Left lung (tissue), 10 donors: Measurements from ENCODE around the gene COL15A1. TPM values are rescaled to one million over a fixed set of nuclear protein-coding genes. Genes with fewer than 3 reads are reported as not detected.

Experiments used
- ATAC-seq: fragments of 200-7000 bp; cut with Tn5 transposase; one replicate; pipeline ENCODE4 v1.9.1; 2020; ENCODE audit warnings: moderate library complexity
- DNase-seq, 4 donors: peaks; one replicate each; pipeline ENCODE4 v3.0.0-alpha.2; 2013 to 2020
- H3K27ac ChIP-seq, 2 donors: fragments of 200-600 bp; sonication (generic) in 1 of 2; one replicate each; pipeline versions ENCODE4 v1.5.0 to v1.8.0; 2020 to 2021
- H3K27me3 ChIP-seq, 2 donors: fragments of 200-600 bp; sonication (generic) in 1 of 2; one replicate each; pipeline versions ENCODE4 v1.5.0 to v1.8.0; 2020 to 2021
- H3K36me3 ChIP-seq, 2 donors: fragments of 200-600 bp; sonication (generic) in 1 of 2; one replicate each; pipeline versions ENCODE4 v1.5.0 to v1.8.0; 2020 to 2021
- H3K4me1 ChIP-seq, 2 donors: fragments of 200-600 bp; one replicate each; pipeline ENCODE4 v1.8.0; 2021
- H3K4me3 ChIP-seq, 2 donors: fragments of 200-600 bp; sonication (generic) in 1 of 2; one replicate each; pipeline versions ENCODE4 v1.5.0 to v1.8.0; 2020 to 2021; ENCODE audit warnings: mild to moderate bottlenecking in 1 of 2
- H3K9me3 ChIP-seq, 2 donors: fragments of 200-600 bp; sonication (generic) in 1 of 2; one replicate each; pipeline versions ENCODE4 v1.5.0 to v1.8.0; 2020 to 2021
- intact Hi-C, 2 donors: fragments of 100-400 bp; cut with DNase I; formaldehyde crosslinking; loops; one replicate each; pipeline versions ENCODE4 v1.11.2 to v1.14.2; 2022
- polyA plus RNA-seq, 6 donors: library from polyadenylated mRNA; unstranded; fragments of 120-200 nt; gene quantifications; one replicate each; pipeline ENCODE4 v1.2.1, GENCODE V29; 2013; ENCODE audit not compliant: insufficient read length in 6 of 6
- total RNA-seq, 2 donors: library from RNA; stranded (reverse); fragmentation: NEBNext Ultra II Directional; extraction: Animal tissue kit (Norgen Biotek cat#: 25700); gene quantifications; one replicate each; pipeline ENCODE4 v1.2.1, GENCODE V29; 2021
- TF ChIP-seq, protein P1 (sequence below), 2 donors: fragments of 200-600 bp; sonication (generic) in 1 of 2; IDR thresholded peaks; one replicate each; pipeline versions ENCODE4 v1.5.0 to v1.8.0; 2021; ENCODE audit warnings: antibody characterized with exemption in 2 of 2
- donor health status: DM: no; HTN: yes; CAD: no.
- donor health status: DM: no; HTN: no; CAD: no.

COL15A1 gene
- total and polyA plus RNA-seq, 8 donors = 2.4 to 58.4 (median 7.4) TPM

DNA sequence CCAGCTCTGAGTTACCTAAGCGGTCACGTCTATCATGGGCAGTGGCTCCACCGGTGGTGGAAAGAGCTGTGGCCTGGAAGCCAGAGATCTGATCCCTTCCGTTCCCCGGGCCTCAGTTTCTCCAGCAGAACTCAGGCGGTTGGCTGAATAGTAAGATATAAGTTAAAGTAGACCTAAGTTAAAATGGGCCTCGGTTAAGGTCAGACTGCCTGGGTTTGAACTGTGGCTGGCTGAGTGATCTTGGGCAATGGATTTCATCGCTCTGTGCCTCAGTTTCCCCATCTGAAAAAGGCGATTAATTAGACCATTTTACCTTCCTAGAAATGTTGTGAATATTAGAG lies 997 bp downstream of the COL15A1 start:
- H3K36me3 ChIP-seq = no peaks in the 10 kb centered on the region
- no peak overlapping the region for H3K27ac ChIP-seq
- ATAC-seq (no peak), DNase-seq (no peak)
- TF ChIP-seq, protein P1, sequence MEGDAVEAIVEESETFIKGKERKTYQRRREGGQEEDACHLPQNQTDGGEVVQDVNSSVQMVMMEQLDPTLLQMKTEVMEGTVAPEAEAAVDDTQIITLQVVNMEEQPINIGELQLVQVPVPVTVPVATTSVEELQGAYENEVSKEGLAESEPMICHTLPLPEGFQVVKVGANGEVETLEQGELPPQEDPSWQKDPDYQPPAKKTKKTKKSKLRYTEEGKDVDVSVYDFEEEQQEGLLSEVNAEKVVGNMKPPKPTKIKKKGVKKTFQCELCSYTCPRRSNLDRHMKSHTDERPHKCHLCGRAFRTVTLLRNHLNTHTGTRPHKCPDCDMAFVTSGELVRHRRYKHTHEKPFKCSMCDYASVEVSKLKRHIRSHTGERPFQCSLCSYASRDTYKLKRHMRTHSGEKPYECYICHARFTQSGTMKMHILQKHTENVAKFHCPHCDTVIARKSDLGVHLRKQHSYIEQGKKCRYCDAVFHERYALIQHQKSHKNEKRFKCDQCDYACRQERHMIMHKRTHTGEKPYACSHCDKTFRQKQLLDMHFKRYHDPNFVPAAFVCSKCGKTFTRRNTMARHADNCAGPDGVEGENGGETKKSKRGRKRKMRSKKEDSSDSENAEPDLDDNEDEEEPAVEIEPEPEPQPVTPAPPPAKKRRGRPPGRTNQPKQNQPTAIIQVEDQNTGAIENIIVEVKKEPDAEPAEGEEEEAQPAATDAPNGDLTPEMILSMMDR (IDR thresholded peaks at IDR 0.05) = no peak
- H3K4me1 ChIP-seq = peaks cover 2 to 18% of the 10 kb centered on the region in 2 donors
- H3K27me3 ChIP-seq = peaks cover 26 to 58% of the 10 kb centered on the region in 2 donors
- no peaks in the 10 kb centered on the region for H3K9me3 ChIP-seq
- intact Hi-C loops = no loop called here
- H3K4me3 ChIP-seq = peak overlapping the region; percentile 34 to 40

DNA sequence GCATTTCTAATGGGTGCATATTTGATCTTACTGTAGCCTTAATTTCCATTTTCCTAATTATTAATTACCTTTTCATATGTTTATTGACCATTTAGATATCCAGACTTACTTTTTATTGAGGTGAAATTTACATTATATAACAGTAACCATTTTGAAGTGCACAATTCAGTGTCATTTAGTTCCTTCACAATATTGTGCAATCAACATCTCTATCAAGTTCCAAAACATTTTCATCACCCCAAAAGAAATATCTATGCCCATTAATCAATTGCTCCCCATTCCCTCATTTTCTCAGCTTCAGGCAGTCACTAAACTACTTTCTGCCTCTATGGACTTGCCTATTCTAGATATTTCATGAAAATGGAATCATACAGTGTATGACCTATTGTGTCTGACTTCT lies 5.9 kb downstream of the COL15A1 start:
- DNase-seq = no peak
- Histone ChIP-seq H3K36me3 (no peaks in the 10 kb centered on the region), H3K9me3 (no peaks in the 10 kb centered on the region), H3K4me1 (peaks cover 0 to 5% of the 10 kb centered on the region in 2 donors), H3K27ac (no peak overlapping the region), H3K4me3 (no peak overlapping the region), H3K27me3 (peaks cover 17 to 22% of the 10 kb centered on the region in 2 donors)
- TF ChIP-seq, protein P1 (IDR thresholded peaks at IDR 0.05) = no peak
- ATAC-seq = no peak
- intact Hi-C loops = no loop called here

DNA sequence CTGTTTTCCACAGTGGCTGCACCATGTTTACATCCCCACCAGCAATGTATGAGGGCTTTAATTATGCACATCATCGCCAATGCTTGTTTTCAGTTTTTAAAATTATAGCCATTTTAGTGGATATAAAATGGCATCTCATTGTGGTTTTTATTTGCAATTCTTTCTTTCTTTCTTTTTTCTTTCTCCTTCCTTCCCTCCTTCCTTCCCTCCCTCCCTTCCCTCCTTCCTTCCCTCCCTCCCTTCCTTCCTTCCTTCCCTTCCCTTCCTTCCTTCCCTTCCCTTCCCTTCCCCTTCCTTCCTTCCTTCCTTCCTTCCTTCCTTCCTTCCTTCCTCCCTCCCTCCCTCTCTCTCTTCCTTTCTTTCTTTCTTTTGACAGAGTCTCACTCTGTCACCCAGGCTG lies 6.6 kb downstream of the COL15A1 start:
- intact Hi-C loops = no loop called here
- TF ChIP-seq, protein P1 (IDR thresholded peaks at IDR 0.05) = no peak
- no peaks in the 10 kb centered on the region for H3K4me1 ChIP-seq
- no peaks in the 10 kb centered on the region for H3K36me3 ChIP-seq
- peaks cover 10 to 15% of the 10 kb centered on the region in 2 donors for H3K27me3 ChIP-seq
- no peak overlapping the region for H3K4me3 ChIP-seq
- DNase-seq (no peak), ATAC-seq (no peak)
- no peak overlapping the region for H3K27ac ChIP-seq
- no peaks in the 10 kb centered on the region for H3K9me3 ChIP-seq

DNA sequence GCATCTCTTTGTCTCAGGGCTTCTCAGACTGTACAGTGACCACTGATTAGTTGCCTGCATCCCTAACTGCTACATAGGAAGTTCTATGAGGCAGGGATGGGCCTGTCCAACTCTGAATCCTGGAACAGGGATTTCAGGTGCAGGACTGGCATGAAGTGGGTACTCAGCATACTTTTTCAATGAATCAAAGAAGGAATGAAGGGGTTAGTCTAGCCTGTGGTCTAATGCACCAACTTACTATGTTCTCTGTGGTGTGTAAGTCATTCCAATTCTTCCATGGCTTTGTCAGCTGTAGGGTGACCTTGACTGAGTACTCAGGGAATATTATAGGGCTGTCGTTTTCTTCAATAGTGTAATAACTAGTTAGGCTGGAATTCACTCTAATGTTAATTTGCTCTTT lies 8.3 kb downstream of the COL15A1 start:
- H3K4me3 ChIP-seq = no peak overlapping the region
- intact Hi-C loops = no loop called here
- no peak overlapping the region for H3K27ac ChIP-seq
- no peaks in the 10 kb centered on the region for H3K36me3 ChIP-seq
- H3K27me3 ChIP-seq = no peaks in the 10 kb centered on the region
- no peak for DNase-seq
- ATAC-seq = peak; percentile 73
- H3K4me1 ChIP-seq = no peaks in the 10 kb centered on the region
- TF ChIP-seq, protein P1 (IDR thresholded peaks at IDR 0.05) = no peak
- no peaks in the 10 kb centered on the region for H3K9me3 ChIP-seq

DNA sequence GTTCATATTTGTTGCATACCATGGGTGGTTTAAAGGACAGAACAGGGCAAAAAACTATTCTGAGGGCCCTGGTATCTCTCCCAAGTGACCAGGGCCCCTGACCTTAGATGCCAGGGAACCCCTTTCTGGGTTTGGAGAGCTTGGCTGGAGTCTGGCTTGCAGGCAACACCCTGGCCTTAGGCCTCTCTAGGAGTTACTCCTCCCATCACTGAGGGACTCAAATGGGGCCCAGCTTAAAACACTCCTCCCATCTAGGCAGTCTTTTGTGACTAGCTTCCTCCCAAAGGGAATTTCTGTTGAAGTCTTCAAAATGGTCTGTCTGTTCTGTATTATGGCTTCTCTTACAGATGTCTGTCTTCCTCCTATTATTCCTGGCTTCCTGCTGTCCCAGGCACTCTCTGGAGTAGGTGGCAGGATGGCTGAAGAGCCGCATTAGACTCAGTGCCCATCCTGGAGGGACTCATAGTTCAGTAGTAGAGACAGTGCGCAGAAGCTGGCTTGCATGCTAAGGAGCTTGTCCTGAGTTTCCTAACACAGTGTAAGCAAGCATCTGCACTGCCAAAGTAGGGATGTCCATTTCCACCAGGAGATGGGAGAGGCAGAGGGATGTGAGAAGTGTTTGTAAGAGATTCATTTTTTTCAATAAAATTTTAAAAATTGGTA lies 10.0 kb downstream of the COL15A1 start:
- Histone ChIP-seq H3K4me1 (no peaks in the 10 kb centered on the region), H3K9me3 (peaks cover 0 to 5% of the 10 kb centered on the region in 2 donors), H3K36me3 (no peaks in the 10 kb centered on the region), H3K27me3 (no peaks in the 10 kb centered on the region), H3K4me3 (no peak overlapping the region), H3K27ac (no peak overlapping the region)
- TF ChIP-seq, protein P1 (IDR thresholded peaks at IDR 0.05) = no peak
- DNase-seq (no peak), ATAC-seq (no peak)
- intact Hi-C loops = no loop called here
